HG03354 (cell line): ENCODE data around the gene NOX5.

Experiments
- ATAC-seq: cut with Tn5 transposase; IDR thresholded peaks from one replicate; pipeline ENCODE4 v1.9.1; 2021; ENCODE audit warnings: mild to moderate bottlenecking; ENCODE audit not compliant: unreplicated experiment, poor library complexity, severe bottlenecking

NOX5 gene

GRCh38 chr15:69015591-69015990 lies 1.1 kb downstream of the NOX5 start:
- ATAC-seq = no peak

- ATAC-seq = no peak
These were observed 1.6 kb downstream of the NOX5 start for GRCh38 chr15:69016021-69016595.

GRCh38 chr15:69017978-69018377 lies 3.5 kb downstream of the NOX5 start:
- no peak for ATAC-seq

GRCh38 chr15:69018951-69019350 lies 4.5 kb downstream of the NOX5 start:
- ATAC-seq = no peak

GRCh38 chr15:69021895-69022294 lies 7.4 kb downstream of the NOX5 start:
- no peak for ATAC-seq

GRCh38 chr15:69025320-69025719 lies 10.8 kb downstream of the NOX5 start:
- no peak for ATAC-seq

- no peak for ATAC-seq
These were observed 11.9 kb downstream of the NOX5 start for GRCh38 chr15:69026355-69026754.

GRCh38 chr15:69027976-69028518 lies 13.6 kb downstream of the NOX5 start:
- no peak for ATAC-seq

GRCh38 chr15:69031013-69032001 lies 16.8 kb downstream of the NOX5 start:
- ATAC-seq = no peak

- ATAC-seq = no peak
These were observed 17.5 kb downstream of the NOX5 start for GRCh38 chr15:69032031-69032430.

GRCh38 chr15:69032703-69033373 lies 18.3 kb downstream of the NOX5 start:
- ATAC-seq = no peak

- ATAC-seq = no peak
These were observed 19.9 kb downstream of the NOX5 start for GRCh38 chr15:69034352-69034751.

- no peak for ATAC-seq
These were observed 20.9 kb downstream of the NOX5 start for GRCh38 chr15:69035205-69035917.

- ATAC-seq = no peak
These were observed 21.4 kb downstream of the NOX5 start for GRCh38 chr15:69035918-69036258.

- ATAC-seq = no peak
These were observed 22.3 kb downstream of the NOX5 start for GRCh38 chr15:69036826-69037225.

GRCh38 chr15:69037482-69037881 lies 23.0 kb downstream of the NOX5 start:
- no peak for ATAC-seq

- ATAC-seq = no peak
These were observed 23.5 kb downstream of the NOX5 start for GRCh38 chr15:69037977-69038376.

- ATAC-seq = no peak
These were observed 24.0 kb downstream of the NOX5 start for GRCh38 chr15:69038508-69038907.

GRCh38 chr15:69039516-69040225 lies 25.2 kb downstream of the NOX5 start:
- no peak for ATAC-seq
